ENCODE data around the gene NNT.

- TF ChIP-seq CTCF (IDR thresholded peaks at IDR 0.05) (no peak), POLR2AphosphoS5 (IDR thresholded peaks at IDR 0.05) (no peak), POLR2A (IDR thresholded peaks at IDR 0.05) (no peak), EP300 (IDR thresholded peaks at IDR 0.05) (no peak)
Observed at GRCh38 chr5:43750809-43751208, 147.8 kb downstream of the NNT start.
